GM06990 (cell line): Measurements from ENCODE around the gene UBXN6.

Experiments used
- DNase-seq: peaks from one replicate; pipeline ENCODE4 v3.0.0-alpha.2; 2011; ENCODE audit not compliant: insufficient read length; ENCODE audit errors: extremely low read depth
- H3K27me3 ChIP-seq: replicated peaks from 2 replicates; pipeline ENCODE4 v1.6.0; 2011; ENCODE audit warnings: low read length; ENCODE audit not compliant: control insufficient read depth, insufficient read depth
- H3K36me3 ChIP-seq: 2 replicates; pipeline ENCODE4 v1.5.1; 2011; ENCODE audit warnings: low read length; ENCODE audit not compliant: control insufficient read depth, insufficient read depth
- H3K4me3 ChIP-seq: replicated peaks from 2 replicates; pipeline ENCODE4 v1.5.1; 2011; ENCODE audit warnings: low read depth, mild to moderate bottlenecking, control low read depth, low read length
- TF ChIP-seq, protein P1 (sequence below): IDR thresholded peaks from 2 replicates; pipeline ENCODE4 v1.5.1; 2011; ENCODE audit warnings: low read length, control low read depth, mild to moderate bottlenecking, inconsistent platforms; ENCODE audit not compliant: insufficient read depth, poor library complexity, severe bottlenecking

UBXN6 gene

DNA sequence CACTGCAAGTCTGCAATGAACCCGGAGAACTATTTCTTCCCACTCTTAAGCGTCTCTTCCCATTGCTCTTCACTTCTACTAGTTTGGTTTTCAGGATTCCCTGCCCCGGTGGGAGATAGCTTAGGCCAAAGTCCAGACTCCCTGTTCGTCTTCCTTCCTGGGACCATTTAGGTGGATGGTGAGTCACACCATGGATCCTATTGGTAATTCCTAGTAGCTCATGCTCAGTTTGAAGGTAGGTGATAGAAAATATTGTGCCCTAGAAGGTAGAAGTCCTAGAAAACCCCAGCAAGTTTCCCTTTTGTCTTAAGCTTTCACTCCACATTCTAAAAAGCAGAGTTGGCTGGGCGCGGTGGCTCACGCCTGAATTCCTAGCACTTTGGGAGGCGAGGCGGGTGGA is 41.3 kb downstream of the UBXN6 start:
- no peak overlapping the region for H3K4me3 ChIP-seq
- peaks cover 12% of the 10 kb centered on the region for H3K36me3 ChIP-seq
- TF ChIP-seq, protein P1, sequence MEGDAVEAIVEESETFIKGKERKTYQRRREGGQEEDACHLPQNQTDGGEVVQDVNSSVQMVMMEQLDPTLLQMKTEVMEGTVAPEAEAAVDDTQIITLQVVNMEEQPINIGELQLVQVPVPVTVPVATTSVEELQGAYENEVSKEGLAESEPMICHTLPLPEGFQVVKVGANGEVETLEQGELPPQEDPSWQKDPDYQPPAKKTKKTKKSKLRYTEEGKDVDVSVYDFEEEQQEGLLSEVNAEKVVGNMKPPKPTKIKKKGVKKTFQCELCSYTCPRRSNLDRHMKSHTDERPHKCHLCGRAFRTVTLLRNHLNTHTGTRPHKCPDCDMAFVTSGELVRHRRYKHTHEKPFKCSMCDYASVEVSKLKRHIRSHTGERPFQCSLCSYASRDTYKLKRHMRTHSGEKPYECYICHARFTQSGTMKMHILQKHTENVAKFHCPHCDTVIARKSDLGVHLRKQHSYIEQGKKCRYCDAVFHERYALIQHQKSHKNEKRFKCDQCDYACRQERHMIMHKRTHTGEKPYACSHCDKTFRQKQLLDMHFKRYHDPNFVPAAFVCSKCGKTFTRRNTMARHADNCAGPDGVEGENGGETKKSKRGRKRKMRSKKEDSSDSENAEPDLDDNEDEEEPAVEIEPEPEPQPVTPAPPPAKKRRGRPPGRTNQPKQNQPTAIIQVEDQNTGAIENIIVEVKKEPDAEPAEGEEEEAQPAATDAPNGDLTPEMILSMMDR = no peak
- no peaks in the 10 kb centered on the region for H3K27me3 ChIP-seq
- DNase-seq = no peak

DNA sequence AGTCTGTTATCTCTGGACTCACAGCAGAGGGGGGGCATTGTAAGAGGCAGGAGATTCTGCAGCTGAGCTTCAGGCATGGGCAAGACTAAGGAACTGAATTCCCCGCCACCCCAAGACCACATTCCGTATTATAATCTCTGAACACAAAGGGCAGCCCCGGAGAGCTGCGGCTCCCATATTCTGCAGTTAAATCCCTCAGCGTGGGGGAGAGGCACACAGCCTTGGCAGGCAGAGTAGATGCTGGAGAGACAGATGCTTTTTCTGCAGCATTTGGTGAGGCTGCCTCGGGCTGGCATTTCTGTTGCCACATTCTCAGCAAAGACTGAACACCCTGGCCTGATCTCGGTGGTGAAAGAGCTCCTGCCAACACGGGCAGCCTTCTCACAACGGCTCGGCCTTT is 42.2 kb downstream of the UBXN6 start:
- peaks cover 14% of the 10 kb centered on the region for H3K36me3 ChIP-seq

DNA sequence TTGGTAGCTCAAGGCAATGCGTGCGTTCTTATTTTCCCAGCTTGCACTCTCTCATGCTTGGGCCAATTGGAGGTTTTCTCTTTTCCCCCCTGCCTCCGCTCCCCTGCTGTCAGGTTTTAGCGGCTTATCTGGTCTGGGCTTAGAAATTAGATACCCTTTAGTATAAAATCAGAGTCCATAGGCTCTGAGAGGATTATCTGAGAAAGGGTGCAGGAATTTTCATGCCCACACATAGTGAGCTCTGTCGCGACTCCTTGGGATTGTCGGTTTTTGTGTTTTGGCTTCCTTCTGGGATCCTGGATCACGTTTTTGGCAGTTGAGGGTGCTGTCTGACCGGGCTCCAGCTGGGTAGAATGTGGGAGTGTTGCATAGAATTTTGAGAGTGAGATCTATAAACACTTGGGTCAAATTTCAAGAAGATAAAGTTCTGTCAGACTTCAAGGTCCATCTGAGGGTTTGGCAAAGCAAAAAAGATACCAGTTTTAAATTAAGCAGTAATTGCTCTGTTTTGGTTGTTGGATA is 42.7 kb downstream of the UBXN6 start:
- Histone ChIP-seq H3K36me3 (peaks cover 12% of the 10 kb centered on the region), H3K27me3 (no peaks in the 10 kb centered on the region), H3K4me3 (no peak overlapping the region)
- TF ChIP-seq, protein P1 = no peak
- no peak for DNase-seq

More for the DNA sequence above, 42.2 kb downstream of the UBXN6 start:
- Histone ChIP-seq H3K27me3 (no peaks in the 10 kb centered on the region), H3K4me3 (no peak overlapping the region)
- TF ChIP-seq, protein P1 = no peak
- no peak for DNase-seq

DNA sequence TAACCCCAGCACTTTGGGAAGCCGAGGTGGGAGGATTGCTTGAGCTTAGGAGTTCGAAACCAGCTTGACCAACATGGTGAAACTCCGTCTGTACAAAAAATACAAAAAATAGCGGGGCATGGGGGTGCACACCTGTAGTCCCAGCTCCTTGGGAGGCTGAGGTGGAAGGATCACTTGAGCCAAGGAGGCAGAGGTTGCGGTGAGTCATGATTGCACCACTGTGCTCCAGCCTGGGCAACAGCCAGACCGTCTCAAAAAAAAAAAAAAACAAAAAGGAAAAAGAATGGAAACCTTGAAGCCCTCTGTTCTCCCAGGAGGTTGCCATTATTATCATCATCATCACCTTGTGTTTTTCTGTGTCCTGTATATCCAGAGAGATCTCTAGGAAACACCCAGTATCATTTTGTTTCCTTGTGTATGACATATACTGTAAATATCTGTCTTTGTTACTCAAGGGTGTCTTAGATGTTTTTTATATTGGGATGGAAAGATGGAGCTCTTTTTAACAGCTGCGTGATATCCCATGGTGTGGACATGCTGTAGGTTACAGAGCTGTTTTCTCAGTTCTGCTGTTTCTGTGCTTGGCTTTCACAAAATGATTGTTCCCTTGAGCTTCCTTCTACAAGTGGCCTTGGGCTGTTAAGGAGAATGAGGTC is 43.3 kb downstream of the UBXN6 start:
- Histone ChIP-seq H3K36me3 (peaks cover 17% of the 10 kb centered on the region), H3K27me3 (no peaks in the 10 kb centered on the region), H3K4me3 (no peak overlapping the region)
- DNase-seq = no peak
- TF ChIP-seq, protein P1 = no peak

DNA sequence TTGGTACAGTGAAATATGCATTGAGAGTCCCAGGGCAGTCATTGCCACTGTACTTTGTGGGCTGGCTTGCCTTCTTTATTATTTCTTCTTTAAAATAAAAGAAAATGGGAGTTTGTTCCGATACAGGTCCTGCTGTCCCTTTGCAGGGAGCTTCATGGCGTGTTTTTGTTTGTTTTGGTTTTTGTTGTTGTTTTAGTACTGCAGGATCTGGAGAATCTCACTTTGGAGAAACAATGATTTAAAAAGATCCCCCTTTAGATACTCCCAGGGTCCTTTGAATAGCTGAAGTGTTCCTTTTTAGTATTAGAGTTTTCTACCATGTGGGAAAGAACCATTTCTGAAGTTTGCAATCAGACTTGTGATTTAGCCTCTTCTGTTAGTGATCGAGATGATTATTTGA is 44.0 kb downstream of the UBXN6 start:
- TF ChIP-seq, protein P1 = no peak
- Histone ChIP-seq H3K36me3 (peaks cover 20% of the 10 kb centered on the region), H3K4me3 (no peak overlapping the region), H3K27me3 (no peaks in the 10 kb centered on the region)
- no peak for DNase-seq
